OCI-LY7 (cell line): ENCODE measurements around the gene SPINDOC. TPM values are rescaled to one million over a fixed set of nuclear protein-coding genes. Genes with fewer than 3 reads are reported as not detected.

Source experiments
- BruUV-seq: library from RNA; stranded (reverse); fragments of 400-500 nt; replicated peaks from 2 replicates; lab custom pipeline; 2021; lab: Mats Ljungman, UMichigan
- CTCF ChIA-PET: fragments of 300-600 bp; sonication (Branson Sonifier 250); formaldehyde crosslinking; loops from one replicate; lab custom pipeline; 2022; ENCODE audit warnings: antibody characterized with exemption; ENCODE audit not compliant: unreplicated experiment; lab: Charles Lee
- POLR2A ChIA-PET: fragments of 300-600 bp; sonication (Branson Sonifier 250); formaldehyde crosslinking; loops from one replicate; lab custom pipeline; 2022; ENCODE audit warnings: antibody characterized with exemption; lab: Charles Lee
- DNase-seq: peaks from one replicate; pipeline ENCODE4 v3.0.0-alpha.2; 2015; ENCODE audit warnings: low spot score
- H2AFZ ChIP-seq: fragments of 200-600 bp; sonication (generic), shearing (Covaris generic); 2 replicates; pipeline ENCODE4 v1.6.1; 2014; ENCODE audit warnings: mild to moderate bottlenecking, antibody characterized with exemption, low read length, moderate library complexity
- H3K27ac ChIP-seq: fragments of 200-600 bp; sonication (generic); 2 replicates; pipeline ENCODE4 v1.5.1; 2014; ENCODE audit warnings: mixed run types, low read depth, mild to moderate bottlenecking, moderate library complexity, low read length, inconsistent platforms; ENCODE audit not compliant: poor library complexity, severe bottlenecking
- H3K36me3 ChIP-seq: fragments of 200-600 bp; sonication (generic); 2 replicates; pipeline ENCODE4 v1.6.1; 2014; ENCODE audit warnings: mild to moderate bottlenecking, antibody characterized with exemption, low read length, moderate library complexity, mixed read lengths; ENCODE audit not compliant: insufficient read depth
- H3K4me1 ChIP-seq: fragments of 200-600 bp; sonication (generic); 2 replicates; pipeline ENCODE4 v1.5.1; 2014; ENCODE audit warnings: mild to moderate bottlenecking, low read length; ENCODE audit not compliant: insufficient read depth, poor library complexity, severe bottlenecking
- H3K4me2 ChIP-seq: fragments of 200-600 bp; sonication (generic); 2 replicates; pipeline ENCODE4 v1.6.1; 2014; ENCODE audit warnings: mild to moderate bottlenecking, low read length
- H3K4me3 ChIP-seq: fragments of 200-600 bp; sonication (generic); 2 replicates; pipeline ENCODE4 v1.5.1; 2014; ENCODE audit warnings: mild to moderate bottlenecking, low read depth, low read length; ENCODE audit not compliant: poor library complexity, severe bottlenecking
- H3K79me2 ChIP-seq: fragments of 200-600 bp; sonication (generic); 2 replicates; pipeline ENCODE4 v1.6.1; 2016; ENCODE audit warnings: low read depth, mild to moderate bottlenecking, low read length, moderate library complexity, mixed read lengths; ENCODE audit not compliant: insufficient read depth
- H3K9me2 ChIP-seq: fragments of 200-600 bp; sonication (generic); 2 replicates; pipeline ENCODE4 v1.6.1; 2016; ENCODE audit warnings: mild to moderate bottlenecking, low read length, mixed read lengths; ENCODE audit not compliant: insufficient read depth
- H3K9me3 ChIP-seq: fragments of 200-600 bp; sonication (generic); 2 replicates; pipeline ENCODE4 v1.6.1; 2014; ENCODE audit warnings: mild to moderate bottlenecking, mixed run types, low read length, mixed read lengths
- H4K20me1 ChIP-seq: fragments of 200-600 bp; sonication (generic); 2 replicates; pipeline ENCODE4 v1.6.1; 2014; ENCODE audit warnings: mild to moderate bottlenecking, antibody characterized with exemption, low read length, moderate library complexity, mixed read lengths; ENCODE audit not compliant: insufficient read depth
- CTCF ChIP-seq: fragments of 200-600 bp; sonication (generic); conservative IDR thresholded peaks from 2 replicates; pipeline ENCODE4 v1.5.1; 2014; ENCODE audit warnings: mild to moderate bottlenecking, antibody characterized with exemption, low read length, moderate library complexity, mixed read lengths
- EZH2phosphoT487 ChIP-seq: fragments of 200-600 bp; sonication (generic); IDR thresholded peaks from 2 replicates; pipeline ENCODE4 v1.6.1; 2018; ENCODE audit warnings: low read depth, borderline replicate concordance, mild to moderate bottlenecking, mixed run types, antibody characterized with exemption, low read length, moderate library complexity, mixed read lengths
- intact Hi-C: fragments of 100-400 bp; cut with micrococcal nuclease; formaldehyde crosslinking; loops from one replicate; pipeline ENCODE4 v1.10.0; 2022; ENCODE audit not compliant: unreplicated experiment
- total RNA-seq, 2 experiments: library from RNA; depleted of rRNA in 1 of 2; stranded (reverse); fragments of >200 nt in 1 of 2; shearing (Covaris generic) in 1 of 2; gene quantifications; 2 replicates each; pipeline ENCODE4 v1.2.3, GENCODE V29; 2014 to 2022

SPINDOC gene
- total RNA-seq, 2 experiments from 2014 or later: 57.9 to 81.8 TPM

- Histone ChIP-seq H3K36me3 (peaks cover 18% of the 10 kb centered on the region; the same call in 1 of the 2 replicates), H3K79me2 (peaks cover 29% of the 10 kb centered on the region), H3K9me2 (no peaks in the 10 kb centered on the region), H3K4me1 (peaks cover 40% of the 10 kb centered on the region), H4K20me1 (peaks cover 27% of the 10 kb centered on the region), H3K4me2 (peak overlapping the region; percentile 90), H3K9me3 (no peaks in the 10 kb centered on the region), H2AFZ (peak overlapping the region; percentile 72; the same call in 1 of the 2 replicates), H3K4me3 (peak overlapping the region; percentile 64), H3K27ac (peak overlapping the region; percentile 84)
- CTCF ChIA-PET: interaction anchor here (1.0 to 2.5 kb wide), 5 partner anchors 11 to 181 kb away, joined by 3 to 17 read pairs (median 5); no protein-coding TSS in a partner anchor
- peak; percentile 86 for DNase-seq
- BruUV-seq: no TSS peak
- TF ChIP-seq CTCF (peak; percentile 89), EZH2phosphoT487 (no peak)
- POLR2A ChIA-PET: interaction anchor here (0.6 to 1.5 kb wide), 3 partner anchors 23 to 155 kb away, joined by 3 to 7 read pairs (median 3); no protein-coding TSS in a partner anchor
- intact Hi-C loops: loop anchor here (1.0 to 5.0 kb wide), 4 partner anchors 69 to 311 kb away; partner anchors contain the start of gene ZFTA
These were observed 23.9 kb downstream of the SPINDOC start for GRCh38 chr11:63837027-63837688.

GRCh38 chr11:63837739-63838138, 24.5 kb downstream of the SPINDOC start:
- POLR2A ChIA-PET: interaction anchor here (0.9 to 1.5 kb wide), 4 partner anchors 24 to 169 kb away, joined by 3 to 7 read pairs (median 4); no protein-coding TSS in a partner anchor
- H4K20me1 ChIP-seq: peaks cover 29% of the 10 kb centered on the region
- TF ChIP-seq EZH2phosphoT487 (no peak), CTCF (no peak)
- BruUV-seq: no TSS peak
- peaks cover 35% of the 10 kb centered on the region for H3K79me2 ChIP-seq
- H3K4me1 ChIP-seq: peaks cover 40% of the 10 kb centered on the region
- CTCF ChIA-PET: interaction anchor here (0.6 to 2.5 kb wide), 6 partner anchors 11 to 215 kb away, joined by 3 to 17 read pairs (median 4); no protein-coding TSS in a partner anchor
- H3K27ac ChIP-seq: peak overlapping the region; percentile 84
- intact Hi-C loops: loop anchor here (1.0 to 5.0 kb wide), 7 partner anchors 69 to 311 kb away; partner anchors contain the start of genes COX8A, NAA40, RCOR2 and ZFTA
- no peaks in the 10 kb centered on the region for H3K9me2 ChIP-seq
- peak overlapping the region; percentile 64 for H3K4me3 ChIP-seq
- DNase-seq: peak; percentile 30
- H3K36me3 ChIP-seq: peaks cover 24% of the 10 kb centered on the region; the same call in 1 of the 2 replicates
- peak overlapping the region; percentile 72; the same call in 1 of the 2 replicates for H2AFZ ChIP-seq
- peak overlapping the region; percentile 90 for H3K4me2 ChIP-seq
- H3K9me3 ChIP-seq: no peaks in the 10 kb centered on the region
